SH-SY5Y (cell line): ENCODE results near the gene ZNF217.
"Not testable (repeated sequence)": the region's sequence is repeated elsewhere in the genome, so short reads cannot be mapped to it uniquely, and the experiment has no call there.

ENCODE experiments used
- GATA2 ChIP-seq: IDR thresholded peaks from 2 replicates; pipeline ENCODE4 v1.6.1; 2011; ENCODE audit warnings: mild to moderate bottlenecking, low read depth, low read length
- GATA3 ChIP-seq: IDR thresholded peaks from 2 replicates; pipeline ENCODE4 v1.6.1; 2011; ENCODE audit warnings: low read depth, mild to moderate bottlenecking, low read length, moderate library complexity

- not testable (repeated sequence) for TF ChIP-seq GATA2, GATA3
Measured at GRCh38 chr20:53593466-53594007, at the start of gene ZNF217.
